Left lung (tissue), 10 donors: ENCODE results near the gene ACACA. TPM values are rescaled to one million over a fixed set of nuclear protein-coding genes. Genes with fewer than 3 reads are reported as not detected.

Experiments used
- ATAC-seq: fragments of 200-7000 bp; cut with Tn5 transposase; one replicate; pipeline ENCODE4 v1.9.1; 2020; ENCODE audit warnings: moderate library complexity
- DNase-seq, 4 donors: peaks; one replicate each; pipeline ENCODE4 v3.0.0-alpha.2; 2013 to 2020
- H3K27ac ChIP-seq, 2 donors: fragments of 200-600 bp; sonication (generic) in 1 of 2; one replicate each; pipeline versions ENCODE4 v1.5.0 to v1.8.0; 2020 to 2021
- H3K27me3 ChIP-seq, 2 donors: fragments of 200-600 bp; sonication (generic) in 1 of 2; one replicate each; pipeline versions ENCODE4 v1.5.0 to v1.8.0; 2020 to 2021
- H3K36me3 ChIP-seq, 2 donors: fragments of 200-600 bp; sonication (generic) in 1 of 2; one replicate each; pipeline versions ENCODE4 v1.5.0 to v1.8.0; 2020 to 2021
- H3K4me1 ChIP-seq, 2 donors: fragments of 200-600 bp; one replicate each; pipeline ENCODE4 v1.8.0; 2021
- H3K4me3 ChIP-seq, 2 donors: fragments of 200-600 bp; sonication (generic) in 1 of 2; one replicate each; pipeline versions ENCODE4 v1.5.0 to v1.8.0; 2020 to 2021; ENCODE audit warnings: mild to moderate bottlenecking in 1 of 2
- H3K9me3 ChIP-seq, 2 donors: fragments of 200-600 bp; sonication (generic) in 1 of 2; one replicate each; pipeline versions ENCODE4 v1.5.0 to v1.8.0; 2020 to 2021
- CTCF ChIP-seq, 2 donors: fragments of 200-600 bp; sonication (generic) in 1 of 2; IDR thresholded peaks; one replicate each; pipeline versions ENCODE4 v1.5.0 to v1.8.0; 2021; ENCODE audit warnings: antibody characterized with exemption in 2 of 2
- intact Hi-C, 2 donors: fragments of 100-400 bp; cut with DNase I; formaldehyde crosslinking; loops; one replicate each; pipeline versions ENCODE4 v1.11.2 to v1.14.2; 2022
- polyA plus RNA-seq, 6 donors: library from polyadenylated mRNA; unstranded; fragments of 120-200 nt; gene quantifications; one replicate each; pipeline ENCODE4 v1.2.1, GENCODE V29; 2013; ENCODE audit not compliant: insufficient read length in 6 of 6
- total RNA-seq, 2 donors: library from RNA; stranded (reverse); fragmentation: NEBNext Ultra II Directional; extraction: Animal tissue kit (Norgen Biotek cat#: 25700); gene quantifications; one replicate each; pipeline ENCODE4 v1.2.1, GENCODE V29; 2021
- donor health status: DM: no; HTN: yes; CAD: no.
- donor health status: DM: no; HTN: no; CAD: no.

The ACACA gene
- total and polyA plus RNA-seq, 8 donors, result 43.6 to 128 (median 53.3) TPM

- Histone ChIP-seq H3K27me3 (no peaks in the 10 kb centered on the region), H3K27ac (no peak overlapping the region), H3K9me3 (no peaks in the 10 kb centered on the region), H3K4me3 (no peak overlapping the region), H3K36me3 (peaks cover 0 to 80% of the 10 kb centered on the region in 2 donors), H3K4me1 (no peaks in the 10 kb centered on the region)
- intact Hi-C loops, result no loop called here
- DNase-seq, result no peak
- ATAC-seq, result no peak
- no peak for TF ChIP-seq CTCF (IDR thresholded peaks at IDR 0.05)
Measured at GRCh38 chr17:37234106-37234505, 172.5 kb downstream of the ACACA start.

GRCh38 chr17:37233036-37233435 is 173.6 kb downstream of the ACACA start:
- Histone ChIP-seq H3K9me3 (no peaks in the 10 kb centered on the region), H3K27ac (no peak overlapping the region), H3K4me3 (no peak overlapping the region), H3K4me1 (no peaks in the 10 kb centered on the region), H3K36me3 (peaks cover 0 to 77% of the 10 kb centered on the region in 2 donors), H3K27me3 (no peaks in the 10 kb centered on the region)
- DNase-seq, result no peak
- no peak for ATAC-seq
- TF ChIP-seq CTCF (IDR thresholded peaks at IDR 0.05), result no peak
- intact Hi-C loops, result no loop called here

GRCh38 chr17:37231887-37232286 is 174.7 kb downstream of the ACACA start:
- intact Hi-C loops, result no loop called here
- Histone ChIP-seq H3K27ac (no peak overlapping the region), H3K36me3 (peaks cover 0 to 65% of the 10 kb centered on the region in 2 donors), H3K9me3 (no peaks in the 10 kb centered on the region), H3K4me1 (no peaks in the 10 kb centered on the region), H3K4me3 (no peak overlapping the region), H3K27me3 (no peaks in the 10 kb centered on the region)
- no peak for ATAC-seq
- no peak for TF ChIP-seq CTCF (IDR thresholded peaks at IDR 0.05)
- no peak for DNase-seq

GRCh38 chr17:37230633-37231032 is 176.0 kb downstream of the ACACA start:
- peaks cover 0 to 61% of the 10 kb centered on the region in 2 donors for H3K36me3 ChIP-seq
- ATAC-seq (no peak), DNase-seq (no peak)
- H3K4me3 ChIP-seq, result no peak overlapping the region
- intact Hi-C loops, result no loop called here
- H3K9me3 ChIP-seq, result no peaks in the 10 kb centered on the region
- no peak overlapping the region for H3K27ac ChIP-seq
- no peaks in the 10 kb centered on the region for H3K4me1 ChIP-seq
- TF ChIP-seq CTCF (IDR thresholded peaks at IDR 0.05), result no peak
- no peaks in the 10 kb centered on the region for H3K27me3 ChIP-seq

- Histone ChIP-seq H3K36me3 (peaks cover 0 to 65% of the 10 kb centered on the region in 2 donors), H3K27me3 (no peaks in the 10 kb centered on the region), H3K4me3 (no peak overlapping the region), H3K9me3 (no peaks in the 10 kb centered on the region), H3K27ac (no peak overlapping the region), H3K4me1 (no peaks in the 10 kb centered on the region)
- intact Hi-C loops, result no loop called here
- no peak for TF ChIP-seq CTCF (IDR thresholded peaks at IDR 0.05)
- DNase-seq, result no peak
- ATAC-seq, result no peak
Measured at GRCh38 chr17:37225465-37225864, 181.2 kb downstream of the ACACA start.
